LNCAP (cell line): ENCODE results near the gene BCL7B.

Experiments used
- TF ChIP-seq, protein P1 (sequence below): fragments of 450-650 bp; IDR thresholded peaks from 2 replicates; pipeline ENCODE4 v1.5.1; 2017; ENCODE audit warnings: mild to moderate bottlenecking

BCL7B gene

DNA sequence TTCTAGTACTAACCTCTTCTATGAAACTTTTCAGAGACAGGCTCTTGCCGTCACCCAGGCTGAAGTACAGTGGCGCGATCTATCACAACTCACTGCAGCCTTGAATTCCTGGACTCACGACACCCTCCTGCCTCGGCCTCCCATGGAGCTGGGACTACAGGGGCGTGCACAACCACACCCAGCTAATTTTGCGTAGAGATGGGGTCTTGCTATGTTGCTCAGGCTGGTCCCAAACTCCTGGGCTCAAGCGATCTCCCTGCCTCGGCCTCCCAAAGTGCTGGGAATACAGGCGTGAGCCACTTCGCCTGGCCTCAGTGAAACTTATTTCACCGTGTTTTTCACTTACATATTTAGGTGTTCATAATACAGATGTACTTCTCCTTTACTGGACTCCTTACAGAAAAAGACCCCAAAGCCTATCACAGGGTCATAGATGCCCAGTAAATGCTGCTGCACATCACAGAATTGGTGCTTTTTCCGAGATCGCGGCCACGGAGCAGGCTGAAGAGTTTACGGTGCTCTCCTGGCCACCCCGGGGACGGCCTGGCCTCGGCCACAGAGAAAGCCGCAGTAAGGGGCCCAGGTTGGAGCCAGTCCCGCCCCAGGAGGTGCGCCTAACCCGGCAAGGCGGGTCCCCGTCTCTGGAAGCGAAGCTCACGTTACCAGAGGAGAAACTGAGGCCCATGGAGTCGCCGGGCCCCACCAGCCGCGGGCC lies 20.3 kb upstream of the BCL7B start:
- TF ChIP-seq, protein P1, sequence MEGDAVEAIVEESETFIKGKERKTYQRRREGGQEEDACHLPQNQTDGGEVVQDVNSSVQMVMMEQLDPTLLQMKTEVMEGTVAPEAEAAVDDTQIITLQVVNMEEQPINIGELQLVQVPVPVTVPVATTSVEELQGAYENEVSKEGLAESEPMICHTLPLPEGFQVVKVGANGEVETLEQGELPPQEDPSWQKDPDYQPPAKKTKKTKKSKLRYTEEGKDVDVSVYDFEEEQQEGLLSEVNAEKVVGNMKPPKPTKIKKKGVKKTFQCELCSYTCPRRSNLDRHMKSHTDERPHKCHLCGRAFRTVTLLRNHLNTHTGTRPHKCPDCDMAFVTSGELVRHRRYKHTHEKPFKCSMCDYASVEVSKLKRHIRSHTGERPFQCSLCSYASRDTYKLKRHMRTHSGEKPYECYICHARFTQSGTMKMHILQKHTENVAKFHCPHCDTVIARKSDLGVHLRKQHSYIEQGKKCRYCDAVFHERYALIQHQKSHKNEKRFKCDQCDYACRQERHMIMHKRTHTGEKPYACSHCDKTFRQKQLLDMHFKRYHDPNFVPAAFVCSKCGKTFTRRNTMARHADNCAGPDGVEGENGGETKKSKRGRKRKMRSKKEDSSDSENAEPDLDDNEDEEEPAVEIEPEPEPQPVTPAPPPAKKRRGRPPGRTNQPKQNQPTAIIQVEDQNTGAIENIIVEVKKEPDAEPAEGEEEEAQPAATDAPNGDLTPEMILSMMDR: no peak

DNA sequence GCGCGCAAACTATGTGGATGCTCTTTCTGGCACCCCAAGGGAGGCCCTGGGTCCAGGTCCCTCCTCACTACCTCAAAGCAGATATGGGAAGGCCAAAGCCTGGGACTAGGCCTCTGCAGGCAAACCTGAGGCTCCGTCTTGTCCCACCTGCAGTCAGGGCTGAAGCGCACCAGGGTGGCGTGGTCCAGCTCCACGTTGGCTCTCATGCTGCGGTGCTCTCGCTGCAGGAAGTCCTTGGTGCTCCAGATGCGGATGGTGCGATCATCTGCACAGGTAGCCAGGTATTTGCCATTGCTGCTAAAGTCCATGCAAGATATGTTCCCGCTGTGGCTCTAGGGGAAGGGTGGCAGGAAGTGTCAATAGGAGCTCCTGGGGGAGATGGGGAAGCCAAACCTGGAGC lies 16.3 kb upstream of the BCL7B start:
- TF ChIP-seq, protein P1: no peak

DNA sequence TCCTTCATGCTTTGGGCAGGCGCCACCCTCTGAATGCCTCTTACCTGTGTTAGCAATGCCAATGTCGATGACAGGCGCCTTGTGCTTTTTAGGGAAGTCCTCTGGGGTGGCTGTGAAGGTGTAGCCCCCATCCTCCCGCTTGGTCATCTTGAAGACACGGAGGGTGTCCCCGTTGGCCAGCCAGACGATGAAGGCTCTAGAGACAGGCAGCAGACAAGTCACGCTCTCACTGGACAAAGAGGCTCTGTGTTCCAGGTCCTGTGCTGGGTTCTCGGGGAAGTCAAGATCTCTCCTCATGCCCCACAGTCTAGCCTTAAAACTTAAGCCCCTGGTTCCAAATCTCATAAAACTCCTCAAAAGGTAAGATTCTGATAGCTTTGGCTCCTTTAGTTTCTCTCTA lies 15.8 kb upstream of the BCL7B start:
- TF ChIP-seq, protein P1: no peak

DNA sequence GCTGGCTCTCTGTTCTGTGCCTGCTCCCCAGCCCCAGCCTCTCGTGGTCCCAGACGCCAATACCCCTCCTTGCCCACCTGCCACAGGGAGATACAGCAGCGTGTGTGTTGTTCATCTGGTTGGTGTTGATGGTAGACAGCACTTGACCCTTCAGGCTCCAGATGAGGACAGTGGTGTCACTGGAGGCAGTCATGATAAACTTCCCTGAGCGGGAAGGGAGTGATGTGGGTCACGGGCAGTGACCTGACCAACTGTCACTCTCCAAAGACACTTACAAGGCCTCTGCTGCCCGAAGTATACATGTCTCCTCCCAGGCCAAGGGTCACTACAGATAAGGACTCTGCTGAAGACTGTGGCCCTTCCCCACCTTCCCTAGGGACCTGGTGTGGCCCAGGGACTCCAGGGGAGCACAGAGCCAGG lies 15.3 kb upstream of the BCL7B start:
- TF ChIP-seq, protein P1: no peak

DNA sequence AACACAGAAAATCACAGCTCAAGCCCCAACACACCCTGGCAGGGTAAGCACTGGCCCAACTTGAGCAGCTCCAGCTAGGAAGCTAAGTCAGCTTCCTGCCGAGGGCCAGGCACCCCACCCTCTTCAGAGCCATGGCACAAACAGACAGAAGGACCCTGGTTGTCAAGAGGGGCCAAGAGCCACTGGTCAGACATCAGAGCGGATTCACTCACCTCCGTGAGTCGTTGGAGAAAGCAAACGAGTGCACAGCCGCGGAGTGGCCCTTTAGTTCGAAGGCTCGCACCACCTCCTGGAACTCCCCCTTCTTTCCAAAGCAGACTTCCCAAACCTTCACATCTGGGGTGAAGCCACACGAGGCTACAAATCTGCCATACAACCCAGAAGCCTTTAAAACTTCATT lies 13.5 kb upstream of the BCL7B start:
- TF ChIP-seq, protein P1: no peak

DNA sequence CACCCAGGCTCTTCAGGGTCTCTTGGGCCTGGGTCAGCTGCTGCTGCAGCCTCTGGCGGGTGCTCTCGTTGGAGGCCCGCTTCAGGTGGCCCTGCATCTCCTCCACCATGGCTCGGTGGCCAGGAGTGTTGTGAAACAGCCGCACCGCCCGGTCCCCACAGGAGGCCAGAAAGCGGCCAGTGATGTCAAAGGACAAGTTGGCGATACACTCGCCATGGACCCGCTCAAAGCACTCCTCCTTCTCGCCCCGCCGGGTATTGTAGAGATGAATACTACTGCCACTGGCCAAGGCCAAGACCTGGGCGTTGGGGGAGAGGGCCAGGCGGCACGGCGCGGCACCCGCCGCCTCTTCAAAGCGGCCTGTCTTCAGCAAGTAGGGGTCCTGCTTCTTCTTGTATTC lies 13.0 kb upstream of the BCL7B start:
- TF ChIP-seq, protein P1: no peak

DNA sequence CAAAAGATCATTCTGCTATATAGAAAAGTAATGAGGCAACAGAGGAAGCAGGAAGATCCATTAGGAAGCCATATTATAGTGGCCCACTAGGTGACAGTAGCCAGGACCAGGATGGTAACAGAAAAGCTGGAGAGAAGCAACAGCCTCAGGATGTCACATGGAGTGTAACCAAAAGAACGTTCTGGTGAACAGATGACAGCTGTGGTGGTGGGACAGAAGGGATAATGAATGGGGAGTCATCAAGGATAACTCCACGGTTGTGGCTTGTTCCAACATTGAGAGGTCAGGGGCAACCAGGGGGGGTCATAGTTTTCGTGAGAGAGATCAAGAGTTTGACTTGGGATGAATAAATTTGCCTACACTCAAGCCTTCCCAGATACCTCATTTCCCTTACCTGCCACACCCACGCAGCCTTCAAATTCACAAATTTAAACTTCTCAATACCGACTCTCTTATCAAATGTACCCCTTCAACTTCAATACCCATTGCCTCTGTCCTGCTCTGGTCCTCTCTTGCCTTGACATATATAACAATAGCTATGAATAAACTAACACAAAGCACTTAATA lies 11.6 kb upstream of the BCL7B start:
- TF ChIP-seq, protein P1: no peak
